Fibroblast of lung (primary cell): ENCODE results near the gene SESN2. TPM values are rescaled to one million over a fixed set of nuclear protein-coding genes. Genes with fewer than 3 reads are reported as not detected.

Experiments used
- DNase-seq, 2 donors: peaks; one replicate each; pipeline versions ENCODE4 v3.0.0 to v3.0.0-alpha.2; 2010; ENCODE audit warnings: low read depth in 2 of 2
- H2AFZ ChIP-seq: 2 replicates; pipeline ENCODE4 v1.5.1; 2012; ENCODE audit warnings: low read length, control low read depth, inconsistent platforms
- H3K27ac ChIP-seq: 2 replicates; pipeline ENCODE4 v1.5.1; 2011; ENCODE audit warnings: low read length, control low read depth; ENCODE audit not compliant: insufficient read depth
- H3K27me3 ChIP-seq: 2 replicates; pipeline ENCODE4 v1.5.1; 2011; ENCODE audit warnings: mild to moderate bottlenecking, low read length; ENCODE audit not compliant: control insufficient read depth, insufficient read depth
- H3K36me3 ChIP-seq: 2 replicates; pipeline ENCODE4 v1.5.1; 2011; ENCODE audit warnings: low read length; ENCODE audit not compliant: control insufficient read depth, insufficient read depth
- H3K4me1 ChIP-seq: 2 replicates; pipeline ENCODE4 v1.5.1; 2011; ENCODE audit warnings: low read length; ENCODE audit not compliant: control insufficient read depth, insufficient read depth; ENCODE audit errors: extremely low read depth
- H3K4me2 ChIP-seq: 2 replicates; pipeline ENCODE4 v1.5.1; 2011; ENCODE audit warnings: low read length, control low read depth; ENCODE audit not compliant: insufficient read depth; ENCODE audit errors: extremely low read depth
- H3K4me3 ChIP-seq, 4 experiments: fragments of 200-600 bp in 1 of 4; sonication (generic) in 1 of 4; replicated peaks in 1 of 4; 2 replicates each; pipeline ENCODE4 v1.5.1; 2011 to 2016; ENCODE audit warnings: low read length in 4 of 4, low read depth in 3 of 4, mild to moderate bottlenecking in 3 of 4, control low read depth in 2 of 4, inconsistent platforms in 1 of 4, mixed read lengths in 1 of 4; ENCODE audit not compliant: insufficient read depth in 1 of 4; ENCODE audit errors: control extremely low read depth in 1 of 4
- H3K79me2 ChIP-seq: 2 replicates; pipeline ENCODE4 v1.5.1; 2012; ENCODE audit warnings: mild to moderate bottlenecking, low read length, inconsistent platforms; ENCODE audit not compliant: control insufficient read depth, insufficient read depth
- H3K9ac ChIP-seq: 2 replicates; pipeline ENCODE4 v1.5.1; 2011; ENCODE audit warnings: mild to moderate bottlenecking, low read length, control low read depth; ENCODE audit not compliant: insufficient read depth
- H3K9me3 ChIP-seq: 2 replicates; pipeline ENCODE4 v1.5.1; 2012; ENCODE audit warnings: low read depth, low read length; ENCODE audit not compliant: control insufficient read depth, insufficient read depth
- H4K20me1 ChIP-seq: 2 replicates; pipeline ENCODE4 v1.5.1; 2011; ENCODE audit warnings: low read length; ENCODE audit not compliant: control insufficient read depth, insufficient read depth; ENCODE audit errors: extremely low read depth
- CTCF ChIP-seq, 2 donors: IDR thresholded peaks in 1 of 2; conservative IDR thresholded peaks in 1 of 2; 1 replicate in 1 of 2; 2 replicates in 1 of 2; pipeline ENCODE4 v1.5.1; 2011 to 2012; ENCODE audit warnings: low read length in 2 of 2, control low read depth in 1 of 2, inconsistent platforms in 1 of 2, low read depth in 1 of 2, mild to moderate bottlenecking in 1 of 2
- EZH2 ChIP-seq: IDR thresholded peaks from 2 replicates; pipeline ENCODE4 v1.5.1; 2012; ENCODE audit warnings: low read length, control low read depth, mild to moderate bottlenecking; ENCODE audit errors: missing control alignments
- polyA plus RNA-seq, 2 donors: library from polyadenylated mRNA; depleted of rRNA in 1 of 2; stranded (reverse) in 1 of 2; unstranded in 1 of 2; fragments of >200 nt; gene quantifications; 2 replicates each; pipeline ENCODE4 v1.2.1, GENCODE V29; 2011 to 2012; ENCODE audit warnings: missing spikeins in 1 of 2
- total RNA-seq: library from RNA; depleted of rRNA; stranded (reverse); fragments of >200 nt; gene quantifications from 2 replicates; pipeline ENCODE4 v1.2.1, GENCODE V29; 2014

Gene SESN2
- total and polyA plus RNA-seq, 2 donors (not counting 1 experiment from before 2014, with no cell fraction given), result 8.4 to 55.2 TPM

GRCh38 chr1:28229089-28229488, 30.2 kb upstream of the SESN2 start:
- no peak overlapping the region for H3K4me3 ChIP-seq
- H2AFZ ChIP-seq, result no peak overlapping the region
- no peaks in the 10 kb centered on the region for H4K20me1 ChIP-seq
- no peaks in the 10 kb centered on the region for H3K9me3 ChIP-seq
- no peak overlapping the region for H3K4me2 ChIP-seq
- TF ChIP-seq CTCF (conservative IDR thresholded peaks at IDR 0.05 in 1 of 2, IDR thresholded peaks at IDR 0.05 in 1 of 2; ENCODE audit: low read depth in 1 of 2, low read length in 2 of 2) (no peak), EZH2 (no peak)
- no peak overlapping the region for H3K9ac ChIP-seq
- peaks cover 29% of the 10 kb centered on the region for H3K79me2 ChIP-seq
- H3K36me3 ChIP-seq, result peaks cover 9% of the 10 kb centered on the region
- no peaks in the 10 kb centered on the region for H3K4me1 ChIP-seq
- no peak overlapping the region for H3K27ac ChIP-seq
- no peak for DNase-seq
- H3K27me3 ChIP-seq, result no peaks in the 10 kb centered on the region

GRCh38 chr1:28229996-28230395, 29.3 kb upstream of the SESN2 start:
- Histone ChIP-seq H3K79me2 (peaks cover 29% of the 10 kb centered on the region), H3K9me3 (no peaks in the 10 kb centered on the region), H3K4me3 (no peak overlapping the region), H3K4me2 (no peak overlapping the region), H3K4me1 (no peaks in the 10 kb centered on the region), H3K27ac (no peak overlapping the region), H4K20me1 (no peaks in the 10 kb centered on the region), H3K27me3 (no peaks in the 10 kb centered on the region), H2AFZ (no peak overlapping the region), H3K36me3 (peaks cover 9% of the 10 kb centered on the region), H3K9ac (no peak overlapping the region)
- TF ChIP-seq CTCF (conservative IDR thresholded peaks at IDR 0.05 in 1 of 2, IDR thresholded peaks at IDR 0.05 in 1 of 2; ENCODE audit: low read depth in 1 of 2, low read length in 2 of 2), result no peak
- TF ChIP-seq EZH2, result no peak
- DNase-seq, result peak in 1 of 2 donors; percentile 12

DNA sequence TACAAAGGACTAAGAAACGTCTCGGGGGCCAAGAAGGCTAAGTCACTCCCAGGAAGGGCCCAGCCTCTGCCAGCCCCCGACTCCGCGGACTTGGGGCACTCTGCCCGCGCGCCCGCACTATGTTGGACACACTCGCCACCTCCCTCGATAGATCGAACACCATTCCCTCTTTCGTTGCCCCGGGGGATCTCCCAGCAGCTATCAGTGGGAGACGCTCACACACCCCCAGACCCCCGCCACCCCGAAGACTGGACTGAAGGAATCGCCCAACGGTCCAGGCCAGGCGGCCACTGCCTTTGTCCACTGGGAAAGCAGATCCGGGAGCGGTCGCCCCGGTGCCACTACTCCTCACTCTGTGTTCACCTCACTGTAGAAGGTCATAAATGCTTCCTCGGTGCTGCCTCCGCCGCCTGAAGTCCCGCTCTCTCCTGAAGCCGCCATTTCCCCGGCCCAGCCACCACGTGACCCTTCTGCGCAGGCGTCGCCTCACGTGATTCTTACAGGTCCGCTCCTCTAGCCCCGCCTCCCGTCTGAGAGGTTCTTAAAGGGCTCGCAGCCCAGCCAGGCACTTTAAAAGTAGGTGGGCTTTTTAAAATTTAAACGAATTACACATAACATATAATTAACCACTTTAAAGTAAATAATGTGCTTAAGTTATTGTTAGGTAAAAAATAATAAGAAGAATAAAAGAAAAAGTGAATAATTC, 26.6 kb upstream of the SESN2 start, which contains the start of gene DNAJC8:
Gene DNAJC8 (minus strand): TSS at position 472 of the 706 bp plus-strand sequence. CDS start 31 bp downstream, at position 441.
- Histone ChIP-seq H4K20me1 (no peaks in the 10 kb centered on the region), H3K4me2 (peak within 1 kb of the TSS; percentile 53), H3K9ac (peak within 1 kb of the TSS; percentile 91), H3K9me3 (no peaks in the 10 kb centered on the region), H3K27ac (peak within 1 kb of the TSS; percentile 88), H3K36me3 (peaks cover 2% of the 10 kb centered on the region), H2AFZ (peak within 1 kb of the TSS; percentile 93), H3K79me2 (peaks cover 47% of the 10 kb centered on the region), H3K4me1 (no peaks in the 10 kb centered on the region), H3K4me3 (peak within 1 kb of the TSS; percentile 77 to 92 (median 83)), H3K27me3 (no peaks in the 10 kb centered on the region)
- DNase-seq, result peak; percentile 88 to 90
- TF ChIP-seq CTCF (conservative IDR thresholded peaks at IDR 0.05 in 1 of 2, IDR thresholded peaks at IDR 0.05 in 1 of 2; ENCODE audit: low read depth in 1 of 2, low read length in 2 of 2) (no peak), EZH2 (no peak)
